Measurements from ENCODE around the gene ADCK1. TPM values are rescaled to one million over a fixed set of nuclear protein-coding genes. Genes with fewer than 3 reads are reported as not detected.

Gene ADCK1
- total RNA-seq, 2 donors from 2014 or later = 2.3 to 3.1 TPM

GRCh38 chr14:77859934-77860570 lies 60.1 kb downstream of the ADCK1 start:
- Mint-ChIP-seq H3K9me3 (no peaks in the 10 kb centered on the region), H3K27ac (no peak overlapping the region), H3K4me1 (ENCODE audit: low read depth) (no peaks in the 10 kb centered on the region)

GRCh38 chr14:77861201-77861600 lies 61.3 kb downstream of the ADCK1 start:
- Mint-ChIP-seq H3K27me3 (ENCODE audit: low read depth) (no peaks in the 10 kb centered on the region), H3K9me3 (no peaks in the 10 kb centered on the region), H3K4me1 (ENCODE audit: low read depth) (no peaks in the 10 kb centered on the region), H3K36me3 (ENCODE audit: insufficient read depth in 2 of 2) (no peaks in the 10 kb centered on the region), H3K4me3 (no peak overlapping the region), H3K27ac (no peak overlapping the region)
- DNase-seq (no peak), ATAC-seq (replicated peaks in 1 of 2) (no peak)

More at GRCh38 chr14:77859934-77860570, 60.1 kb downstream of the ADCK1 start:
- no peak for DNase-seq
- no peak for ATAC-seq (replicated peaks in 1 of 2)
- Mint-ChIP-seq H3K27me3 (ENCODE audit: low read depth) (no peaks in the 10 kb centered on the region), H3K36me3 (ENCODE audit: insufficient read depth in 2 of 2) (no peaks in the 10 kb centered on the region), H3K4me3 (no peak overlapping the region)

DNA sequence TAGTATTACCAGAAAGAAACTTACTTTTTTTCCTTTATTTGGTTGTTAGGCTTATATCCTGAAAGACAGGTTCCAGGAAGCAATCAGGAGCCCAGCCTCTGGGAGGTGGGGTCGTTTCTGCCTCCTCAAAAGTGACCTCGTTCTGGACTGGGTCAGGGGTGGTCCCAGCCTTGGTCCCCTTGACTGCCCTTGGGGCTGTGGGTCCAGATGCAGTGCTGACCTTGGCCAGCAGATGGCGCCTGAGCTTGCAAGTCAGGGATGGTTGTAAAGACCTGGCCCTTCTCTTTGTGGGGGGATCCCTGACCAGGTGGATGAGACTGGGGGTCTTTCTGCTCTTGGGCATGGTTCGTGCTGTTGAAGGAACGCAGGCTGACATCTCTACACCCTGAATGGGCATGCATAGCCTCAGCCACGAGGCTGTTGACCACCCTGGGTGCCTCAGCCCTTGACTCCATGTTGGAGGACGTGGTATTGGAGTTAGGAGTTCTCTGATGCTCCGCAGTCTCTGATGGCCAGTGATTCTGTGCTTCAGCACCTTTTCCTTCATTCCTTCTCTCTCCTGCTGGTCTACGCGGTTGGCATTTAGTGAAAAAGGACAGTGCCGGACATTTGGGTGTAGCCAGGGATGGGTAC lies 62.4 kb downstream of the ADCK1 start:
- Mint-ChIP-seq H3K9me3 (no peaks in the 10 kb centered on the region), H3K36me3 (ENCODE audit: insufficient read depth in 2 of 2) (no peaks in the 10 kb centered on the region), H3K4me3 (no peak overlapping the region), H3K27me3 (ENCODE audit: low read depth) (no peaks in the 10 kb centered on the region), H3K27ac (no peak overlapping the region), H3K4me1 (ENCODE audit: low read depth) (no peaks in the 10 kb centered on the region)
- peak; percentile 71 to 75 for ATAC-seq (replicated peaks in 1 of 2)
- peak; percentile 82 to 84 for DNase-seq

DNA sequence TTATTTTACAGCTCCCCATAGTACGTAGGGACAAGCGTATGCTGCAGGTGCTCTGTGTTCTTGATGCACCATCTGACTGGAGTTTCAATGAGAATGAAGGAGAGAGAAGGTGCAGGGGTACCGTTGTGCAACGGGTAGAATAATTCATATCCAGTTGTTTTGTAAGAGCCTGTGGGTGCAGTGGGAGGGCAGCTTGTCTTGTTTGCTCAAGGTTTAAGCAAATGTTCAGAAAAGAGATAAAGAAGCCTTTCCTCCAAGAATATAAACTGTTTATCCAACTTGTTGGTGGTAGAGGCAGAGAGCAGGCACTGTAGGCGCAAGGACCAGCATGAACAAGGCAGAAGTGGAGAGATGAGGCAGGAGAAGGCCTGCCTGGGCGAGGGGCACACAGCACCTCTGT lies 64.2 kb downstream of the ADCK1 start:
- ATAC-seq (replicated peaks in 1 of 2) (no peak), DNase-seq (no peak)
- H3K4me1 Mint-ChIP-seq (ENCODE audit: low read depth) = no peaks in the 10 kb centered on the region
- no peaks in the 10 kb centered on the region for H3K27me3 Mint-ChIP-seq (ENCODE audit: low read depth)
- H3K27ac Mint-ChIP-seq = no peak overlapping the region
- H3K36me3 Mint-ChIP-seq (ENCODE audit: insufficient read depth in 2 of 2) = no peaks in the 10 kb centered on the region
- no peak overlapping the region for H3K4me3 Mint-ChIP-seq
- no peaks in the 10 kb centered on the region for H3K9me3 Mint-ChIP-seq

DNA sequence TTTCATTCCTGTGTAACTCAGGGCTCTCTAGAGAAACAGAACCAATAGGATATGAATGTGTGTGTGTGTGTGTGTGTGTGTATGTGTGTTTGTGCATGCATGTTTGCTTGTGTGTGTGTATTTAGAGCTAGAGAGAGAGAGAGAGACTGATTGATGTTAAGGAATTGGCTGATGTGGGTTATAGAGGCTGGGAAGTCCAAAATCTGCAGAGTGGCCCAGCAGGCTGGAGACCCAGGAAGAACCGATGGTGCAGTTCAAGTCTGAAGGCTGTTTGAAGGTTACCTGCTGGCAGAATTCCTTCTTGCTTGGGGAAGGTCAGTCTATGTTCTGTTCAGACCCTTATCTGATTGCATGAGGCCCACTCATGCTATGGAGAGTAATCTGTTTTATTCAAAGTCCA lies 64.7 kb downstream of the ADCK1 start:
- Mint-ChIP-seq H3K36me3 (ENCODE audit: insufficient read depth in 2 of 2) (no peaks in the 10 kb centered on the region), H3K9me3 (no peaks in the 10 kb centered on the region), H3K27me3 (ENCODE audit: low read depth) (no peaks in the 10 kb centered on the region), H3K27ac (no peak overlapping the region), H3K4me1 (ENCODE audit: low read depth) (no peaks in the 10 kb centered on the region), H3K4me3 (no peak overlapping the region)
- DNase-seq (no peak), ATAC-seq (replicated peaks in 1 of 2) (no peak)

DNA sequence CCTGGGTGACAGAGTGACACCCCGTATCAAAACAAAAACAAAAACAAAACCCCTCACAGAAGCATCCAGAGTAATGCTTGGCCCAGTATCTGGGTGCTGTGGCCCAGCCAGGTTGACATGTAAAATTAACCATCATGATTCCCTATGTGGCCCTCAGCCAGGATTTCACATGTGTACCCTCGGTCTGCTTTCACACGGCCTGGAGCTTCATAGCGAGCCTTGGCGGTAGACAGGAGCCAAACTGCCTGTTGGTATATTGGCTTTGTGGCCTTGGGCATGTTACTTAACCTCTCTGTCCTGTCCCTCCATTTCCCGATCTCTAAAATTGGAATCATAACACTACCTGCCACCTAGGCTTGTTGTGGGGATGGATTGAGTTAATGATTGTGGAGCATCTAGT lies 65.5 kb downstream of the ADCK1 start:
- Mint-ChIP-seq H3K27ac (no peak overlapping the region), H3K4me3 (no peak overlapping the region), H3K27me3 (ENCODE audit: low read depth) (no peaks in the 10 kb centered on the region), H3K4me1 (ENCODE audit: low read depth) (no peaks in the 10 kb centered on the region), H3K36me3 (ENCODE audit: insufficient read depth in 2 of 2) (no peaks in the 10 kb centered on the region), H3K9me3 (no peaks in the 10 kb centered on the region)
- ATAC-seq (replicated peaks in 1 of 2) (no peak), DNase-seq (no peak)

GRCh38 chr14:77866932-77867331 lies 67.0 kb downstream of the ADCK1 start:
- Mint-ChIP-seq H3K27ac (no peak overlapping the region), H3K4me1 (ENCODE audit: low read depth) (no peaks in the 10 kb centered on the region), H3K36me3 (ENCODE audit: insufficient read depth in 2 of 2) (no peaks in the 10 kb centered on the region), H3K4me3 (no peak overlapping the region), H3K27me3 (ENCODE audit: low read depth) (no peaks in the 10 kb centered on the region), H3K9me3 (no peaks in the 10 kb centered on the region)
- ATAC-seq (replicated peaks in 1 of 2) = no peak
- no peak for DNase-seq

DNA sequence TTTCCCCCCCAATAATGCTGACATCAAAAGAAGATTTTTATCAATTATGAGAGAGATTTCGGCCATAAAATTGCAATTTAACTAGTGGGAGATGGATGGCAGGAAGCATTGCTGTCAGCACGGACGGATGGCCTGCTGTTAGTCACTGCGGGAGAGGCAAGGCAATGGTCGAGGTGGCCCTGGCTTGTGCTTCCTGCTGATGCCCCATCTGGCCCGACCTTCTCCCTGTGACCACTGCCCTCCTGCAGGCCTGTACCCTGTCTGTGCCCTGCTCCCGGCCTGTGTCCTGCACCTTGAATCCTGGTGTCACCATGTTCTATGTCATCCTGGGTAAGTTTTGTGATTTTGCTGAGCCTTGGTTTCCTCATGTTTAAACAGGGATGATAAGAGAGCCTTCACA lies 67.6 kb downstream of the ADCK1 start:
- Mint-ChIP-seq H3K27me3 (ENCODE audit: low read depth) (no peaks in the 10 kb centered on the region), H3K4me3 (no peak overlapping the region), H3K4me1 (ENCODE audit: low read depth) (no peaks in the 10 kb centered on the region), H3K9me3 (no peaks in the 10 kb centered on the region), H3K36me3 (ENCODE audit: insufficient read depth in 2 of 2) (no peaks in the 10 kb centered on the region), H3K27ac (no peak overlapping the region)
- no peak for DNase-seq
- no peak for ATAC-seq (replicated peaks in 1 of 2)

DNA sequence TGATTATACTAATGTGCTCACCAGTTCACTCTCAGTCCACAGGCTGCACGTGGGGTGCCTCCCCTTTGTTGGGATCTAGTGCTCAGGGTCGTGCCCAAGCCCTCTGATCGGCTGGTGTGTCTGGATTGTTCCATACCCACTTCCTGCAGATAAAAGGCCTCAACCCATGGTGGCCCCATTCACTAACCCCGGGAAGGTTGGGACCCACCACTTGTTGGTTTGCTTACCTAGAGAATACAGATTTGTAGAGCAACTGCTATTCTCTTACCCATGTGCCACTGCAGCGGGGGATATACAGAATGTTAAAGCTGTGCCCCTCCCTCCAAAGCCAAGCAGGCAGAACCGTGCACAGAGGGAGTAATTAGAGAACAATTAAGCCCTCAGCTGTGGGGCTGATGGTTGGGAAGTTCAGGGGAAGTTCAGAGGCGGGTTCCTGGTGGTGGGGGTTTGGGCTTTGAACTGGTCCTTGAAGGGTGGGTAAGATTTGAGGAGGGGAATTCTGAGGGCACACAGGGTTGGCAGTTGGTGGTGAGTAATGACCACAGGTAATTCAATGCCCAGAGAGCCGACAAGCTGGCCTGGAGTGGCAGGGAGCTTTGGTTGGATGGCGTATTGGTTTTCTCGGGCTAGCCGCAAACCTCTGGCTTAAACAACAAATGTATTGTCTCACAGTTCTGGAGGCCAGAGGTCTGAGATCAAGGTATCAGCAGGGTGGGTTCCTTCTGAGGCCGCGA lies 68.8 kb downstream of the ADCK1 start:
- peaks cover 4 to 5% of the 10 kb centered on the region in 2 donors for H3K36me3 Mint-ChIP-seq (ENCODE audit: insufficient read depth in 2 of 2)
- H3K27me3 Mint-ChIP-seq (ENCODE audit: low read depth) = no peaks in the 10 kb centered on the region
- no peak overlapping the region for H3K27ac Mint-ChIP-seq

DNA sequence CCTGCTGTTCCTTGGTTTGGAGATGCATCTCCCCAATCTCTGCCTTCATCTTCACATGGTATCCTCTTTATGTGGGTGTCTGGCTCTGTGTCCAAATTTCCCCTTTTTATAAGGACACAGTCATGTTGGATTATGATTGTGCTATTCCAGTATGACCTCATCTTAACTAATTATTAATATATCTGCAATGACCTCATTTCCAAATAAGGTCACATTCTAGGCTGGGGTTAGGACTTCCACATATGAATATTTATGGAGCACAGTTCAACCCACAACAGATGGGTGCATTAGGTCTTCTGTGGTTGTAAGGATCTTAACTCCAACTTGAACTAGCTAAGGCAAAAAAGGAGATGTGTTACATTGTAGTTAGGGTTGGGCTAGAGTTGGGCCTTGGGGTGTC lies 69.4 kb downstream of the ADCK1 start:
- peaks cover 4 to 9% of the 10 kb centered on the region in 2 donors for H3K36me3 Mint-ChIP-seq (ENCODE audit: insufficient read depth in 2 of 2)
- peaks cover 5 to 6% of the 10 kb centered on the region in 2 donors for H3K9me3 Mint-ChIP-seq
- ATAC-seq (replicated peaks in 1 of 2) = no peak
- H3K4me3 Mint-ChIP-seq = no peak overlapping the region
- H3K27ac Mint-ChIP-seq = no peak overlapping the region
- no peaks in the 10 kb centered on the region for H3K4me1 Mint-ChIP-seq (ENCODE audit: low read depth)
- no peak for DNase-seq
- H3K27me3 Mint-ChIP-seq (ENCODE audit: low read depth) = no peaks in the 10 kb centered on the region

More for the DNA sequence above, 68.8 kb downstream of the ADCK1 start:
- DNase-seq = no peak
- Mint-ChIP-seq H3K9me3 (peaks cover 2 to 5% of the 10 kb centered on the region in 2 donors), H3K4me3 (no peak overlapping the region), H3K4me1 (ENCODE audit: low read depth) (no peaks in the 10 kb centered on the region)
- ATAC-seq (replicated peaks in 1 of 2) = no peak

GRCh38 chr14:77870646-77871045 lies 70.7 kb downstream of the ADCK1 start:
- DNase-seq = no peak
- Mint-ChIP-seq H3K4me3 (no peak overlapping the region), H3K27ac (no peak overlapping the region)

GRCh38 chr14:77872152-77872551 lies 72.2 kb downstream of the ADCK1 start:
- Mint-ChIP-seq H3K36me3 (ENCODE audit: insufficient read depth in 2 of 2) (peaks cover 5 to 9% of the 10 kb centered on the region in 2 donors), H3K27ac (no peak overlapping the region), H3K4me1 (ENCODE audit: low read depth) (no peaks in the 10 kb centered on the region), H3K9me3 (peaks cover 5 to 9% of the 10 kb centered on the region in 2 donors), H3K4me3 (no peak overlapping the region), H3K27me3 (ENCODE audit: low read depth) (no peaks in the 10 kb centered on the region)
- no peak for DNase-seq
- ATAC-seq (replicated peaks in 1 of 2) = no peak

More at GRCh38 chr14:77870646-77871045, 70.7 kb downstream of the ADCK1 start:
- peaks cover 5 to 9% of the 10 kb centered on the region in 2 donors for H3K9me3 Mint-ChIP-seq
- no peaks in the 10 kb centered on the region for H3K4me1 Mint-ChIP-seq (ENCODE audit: low read depth)
- no peak for ATAC-seq (replicated peaks in 1 of 2)
- H3K27me3 Mint-ChIP-seq (ENCODE audit: low read depth) = no peaks in the 10 kb centered on the region
- H3K36me3 Mint-ChIP-seq (ENCODE audit: insufficient read depth in 2 of 2) = peaks cover 5 to 9% of the 10 kb centered on the region in 2 donors

GRCh38 chr14:77872983-77873382 lies 73.1 kb downstream of the ADCK1 start:
- Mint-ChIP-seq H3K27ac (no peak overlapping the region), H3K27me3 (ENCODE audit: low read depth) (no peaks in the 10 kb centered on the region), H3K9me3 (peaks cover 5 to 9% of the 10 kb centered on the region in 2 donors), H3K4me3 (no peak overlapping the region), H3K36me3 (ENCODE audit: insufficient read depth in 2 of 2) (peaks cover 5 to 9% of the 10 kb centered on the region in 2 donors), H3K4me1 (ENCODE audit: low read depth) (no peaks in the 10 kb centered on the region)
- no peak for ATAC-seq (replicated peaks in 1 of 2)
- DNase-seq = no peak
